Globus pallidus (tissue), 1 donor: Measurements from ENCODE around the gene HPX.
A peak's percentile ranks its signal among the peaks of the same experiment; 100 is the strongest.

ENCODE experiments used
- DNase-seq: peaks from one replicate; pipeline ENCODE4 v3.0.0-alpha.2; 2015; ENCODE audit warnings: low spot score

The HPX gene

DNA sequence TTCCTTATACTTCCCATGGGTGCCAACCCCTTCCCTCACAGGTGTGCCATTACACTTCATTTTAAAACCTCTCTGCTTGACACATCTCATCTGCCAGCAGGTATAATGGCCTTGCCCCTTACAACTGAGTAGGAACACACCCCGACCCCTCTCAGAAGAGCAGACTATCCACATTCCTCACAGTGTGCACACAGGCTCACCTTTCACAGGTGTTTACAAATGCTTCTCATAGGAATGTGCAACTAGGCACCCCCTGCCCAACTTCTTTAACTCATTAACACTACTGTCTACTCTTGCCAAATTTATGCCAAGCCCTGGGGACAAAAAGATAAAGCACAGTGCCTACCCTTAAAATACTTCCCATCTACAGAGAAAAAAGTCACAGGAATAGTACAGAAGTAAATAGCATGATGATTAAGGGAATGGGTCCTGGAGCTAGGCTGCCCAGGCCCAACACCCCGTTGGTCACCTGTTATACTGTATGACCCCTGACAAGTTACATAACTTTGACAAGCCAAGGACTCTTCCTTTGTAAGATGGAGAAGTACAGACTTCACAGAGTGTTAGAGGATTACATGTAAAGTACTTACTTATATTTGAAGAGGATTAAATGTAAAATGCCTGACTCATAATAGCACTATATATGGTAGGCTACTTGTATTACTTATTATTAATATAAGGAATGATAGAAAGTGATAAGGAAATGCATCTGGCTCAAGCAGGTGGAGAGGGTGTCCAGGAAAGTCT is 17.7 kb upstream of the HPX start:
- no peak for DNase-seq

- no peak for DNase-seq
Observed at GRCh38 chr11:6457581-6458320, 17.0 kb upstream of the HPX start.

DNA sequence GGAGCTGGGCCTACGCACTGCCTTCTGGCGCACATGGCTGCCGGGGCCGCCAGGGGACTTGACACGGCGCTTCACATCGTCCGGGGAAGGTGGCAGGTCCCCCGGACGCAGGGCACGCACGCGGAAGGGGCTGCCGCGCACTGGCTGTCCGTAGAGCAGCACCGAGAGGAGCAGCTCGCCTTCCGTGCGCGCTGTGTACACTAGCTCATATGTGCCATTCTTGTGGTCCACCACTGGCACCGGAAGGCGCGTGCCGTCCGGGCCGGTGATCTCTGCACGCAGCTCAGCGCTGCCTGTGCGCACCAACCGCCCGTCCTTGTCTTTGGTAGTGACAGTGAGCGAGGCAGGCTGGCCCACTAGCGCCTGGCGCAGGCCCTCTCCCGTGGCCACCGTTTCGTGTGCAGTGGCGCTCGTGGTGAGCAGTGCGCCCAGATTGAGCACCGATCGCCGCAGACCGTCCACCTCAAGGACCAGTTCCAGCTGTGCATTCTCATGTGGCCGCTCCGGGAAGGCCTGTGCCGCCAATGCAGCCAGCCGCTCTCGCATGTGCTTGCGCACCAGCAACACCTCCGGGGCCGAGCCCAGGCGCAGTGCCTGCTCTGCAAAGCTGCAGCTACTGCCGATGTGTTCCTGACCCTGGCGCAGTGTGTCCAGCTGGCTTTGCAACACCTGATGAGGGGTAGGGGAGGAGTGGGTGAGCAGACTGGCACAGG is 15.7 kb upstream of the HPX start:
- no peak for DNase-seq

GRCh38 chr11:6455070-6455469 is 14.3 kb upstream of the HPX start:
- no peak for DNase-seq

DNA sequence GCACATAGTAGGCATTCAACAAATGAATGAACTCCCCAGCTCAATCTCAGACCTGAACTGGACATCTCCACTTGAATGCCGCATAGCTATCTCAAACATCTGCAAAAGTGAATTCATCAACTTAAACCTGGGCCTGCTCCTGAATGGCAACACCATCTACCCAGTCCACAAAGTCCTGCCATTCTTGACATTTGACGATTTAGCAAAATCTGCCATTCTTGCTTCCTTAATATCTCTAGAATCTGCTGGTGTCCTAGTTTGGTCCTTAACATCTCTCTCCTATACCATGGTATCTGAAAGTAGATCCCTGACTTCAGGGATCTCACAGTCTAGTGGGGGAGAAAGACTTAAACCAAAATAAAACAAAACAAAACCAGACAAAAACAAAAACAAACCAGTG is 12.4 kb upstream of the HPX start:
- DNase-seq = no peak

DNA sequence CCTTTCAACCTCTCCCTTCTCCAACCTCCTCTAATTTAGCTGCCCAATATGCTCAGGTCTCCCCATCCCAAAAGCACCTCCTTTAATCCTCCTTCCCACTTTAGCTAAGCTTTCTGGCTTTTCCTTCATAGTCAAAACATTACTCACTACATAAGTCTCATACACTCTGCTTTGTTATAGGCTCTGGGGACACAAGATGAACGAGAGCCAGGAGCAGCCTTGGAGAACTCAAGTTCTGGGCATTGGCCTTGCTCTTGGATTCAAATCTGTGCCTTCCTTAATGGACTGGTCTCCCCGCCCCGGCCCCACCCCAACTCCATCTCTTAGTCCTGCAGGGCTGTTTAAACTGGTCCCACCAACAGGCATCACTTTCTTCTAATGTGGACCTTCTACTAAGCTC is 11.4 kb upstream of the HPX start:
- DNase-seq = no peak

- no peak for DNase-seq
Observed at GRCh38 chr11:6448574-6448973, 7.8 kb upstream of the HPX start.

GRCh38 chr11:6443269-6444003 is 2.6 kb upstream of the HPX start:
- DNase-seq = peak; percentile 79

DNA sequence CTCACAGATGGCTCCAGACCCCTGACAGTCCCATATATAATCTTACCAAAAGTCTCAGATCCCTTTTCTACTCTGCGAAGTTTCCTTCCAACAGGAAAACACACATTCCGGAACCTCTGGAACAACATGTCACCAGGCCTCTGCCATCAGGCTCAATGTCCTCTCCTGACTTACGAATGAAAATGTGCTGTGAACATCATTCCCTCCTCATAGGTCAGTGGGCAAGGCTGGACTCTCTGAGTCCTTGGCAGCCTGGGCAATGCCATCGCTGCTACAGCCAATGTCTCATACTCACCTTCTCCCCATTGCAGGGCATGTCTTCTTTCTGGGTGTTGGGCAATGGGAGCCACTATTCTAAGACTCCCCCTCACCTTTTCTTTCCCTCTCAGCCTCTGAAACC is 1.7 kb upstream of the HPX start:
- DNase-seq = no peak

GRCh38 chr11:6438979-6439571 is 1.7 kb downstream of the HPX start:
- DNase-seq = peak; percentile 70

DNA sequence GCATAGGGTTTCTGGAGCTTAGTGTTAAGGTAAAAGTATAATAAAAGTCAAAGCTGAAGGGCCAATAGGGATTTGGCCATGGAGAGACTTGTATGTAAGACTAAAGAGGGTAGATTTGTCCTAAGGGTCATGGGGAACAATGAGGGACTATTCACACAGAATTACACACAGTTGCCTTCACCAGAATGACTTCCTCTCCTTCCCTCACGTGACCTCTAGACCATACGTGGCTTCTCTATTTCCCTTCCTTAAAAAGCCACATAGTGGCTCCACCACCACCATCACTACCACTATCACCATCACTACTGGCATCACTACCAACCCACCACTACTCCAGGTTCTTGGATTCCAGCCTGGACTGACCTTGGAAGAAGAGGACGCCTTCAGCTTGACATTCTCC is 2.8 kb downstream of the HPX start:
- no peak for DNase-seq

DNA sequence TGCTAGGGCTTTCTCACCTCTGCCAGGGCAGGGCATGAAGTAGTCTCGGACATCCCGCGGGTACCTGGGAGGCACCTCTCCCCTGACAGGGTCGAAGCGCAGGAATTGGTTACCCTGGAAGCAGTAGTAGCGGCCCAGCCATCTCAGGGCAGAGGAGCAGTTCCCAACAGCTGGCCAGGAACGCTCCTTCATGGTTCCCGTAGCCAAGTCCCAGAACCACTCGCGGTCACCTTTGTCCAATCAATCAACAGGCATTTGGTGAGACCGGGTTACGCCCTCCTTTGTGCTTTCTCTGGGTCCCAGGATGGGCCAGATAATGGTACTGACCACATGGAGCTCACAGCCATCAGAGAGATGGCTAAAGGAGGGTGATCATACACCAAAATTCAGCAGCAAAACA is 3.4 kb downstream of the HPX start:
- DNase-seq = no peak

- no peak for DNase-seq
Observed at GRCh38 chr11:6433998-6434660, 6.7 kb downstream of the HPX start.

DNA sequence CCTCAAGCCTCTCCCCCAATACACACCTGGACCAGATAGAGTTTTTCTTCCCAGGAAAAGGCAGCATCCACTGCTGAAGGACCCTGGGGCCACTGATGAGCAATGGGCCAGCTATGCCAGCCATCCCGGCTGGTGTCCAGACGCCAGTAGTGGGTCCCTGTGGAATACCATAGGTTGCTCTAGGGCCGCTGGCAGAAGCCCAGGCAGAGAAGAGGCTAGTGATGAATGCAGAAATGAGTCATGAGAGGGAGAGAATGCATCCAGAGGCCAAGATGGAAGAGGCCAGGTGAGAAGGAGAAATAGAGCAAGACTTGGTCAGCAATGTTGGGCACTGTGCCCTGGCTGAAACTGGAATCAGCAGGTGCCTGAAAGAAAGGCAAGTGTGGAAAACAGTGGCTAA is 8.9 kb downstream of the HPX start:
- no peak for DNase-seq

- no peak for DNase-seq
Observed at GRCh38 chr11:6427516-6427915, 13.3 kb downstream of the HPX start.

- no peak for DNase-seq
Observed at GRCh38 chr11:6420677-6421076, 20.1 kb downstream of the HPX start.

GRCh38 chr11:6419009-6419631 is 21.7 kb downstream of the HPX start, which contains the start of gene APBB1:
Gene APBB1 (minus strand): TSS chr11:6419094. CDS start chr11:6411347, 7,747 bp downstream.
- DNase-seq = peak; percentile 78

DNA sequence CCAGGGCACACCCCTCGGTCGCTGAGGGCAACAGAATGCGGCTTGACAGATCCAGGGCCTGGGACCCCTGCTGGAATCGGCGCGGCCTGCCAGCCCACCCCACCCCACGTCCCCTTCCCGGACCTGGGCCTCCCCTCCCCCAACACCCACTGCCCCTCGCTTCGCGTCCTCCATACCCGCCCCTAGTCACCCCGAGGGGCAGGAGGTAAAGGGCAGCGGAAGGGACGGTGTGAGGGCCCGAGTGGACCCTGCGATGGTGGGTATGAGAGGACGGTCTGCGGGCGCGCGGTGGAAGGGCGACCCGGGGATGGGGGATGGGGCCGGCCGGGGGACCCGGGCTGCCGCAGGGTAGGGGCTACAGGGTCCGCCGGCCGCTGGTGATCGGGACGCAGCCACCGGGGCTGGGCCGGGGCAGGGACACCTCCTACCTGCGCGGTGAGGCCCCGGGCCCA is 22.2 kb downstream of the HPX start:
- DNase-seq = no peak

GRCh38 chr11:6417907-6418556 is 22.8 kb downstream of the HPX start:
- DNase-seq = no peak

GRCh38 chr11:6415797-6416196 is 25.0 kb downstream of the HPX start:
- DNase-seq = no peak
